A673 (cell line): Measurements from ENCODE around the gene PURB. TPM values are rescaled to one million over a fixed set of nuclear protein-coding genes. Genes with fewer than 3 reads are reported as not detected.
"Not testable (repeated sequence)": the region's sequence is repeated elsewhere in the genome, so short reads cannot be mapped to it uniquely, and the experiment has no call there.

Experiments
- BruUV-seq: library from RNA; stranded (reverse); fragments of 400-500 nt; replicated peaks from 2 replicates; lab custom pipeline; 2021; lab: Mats Ljungman, UMichigan
- CTCF ChIA-PET: fragments of 300-600 bp; sonication (Branson Sonifier 250); formaldehyde crosslinking; loops from one replicate; lab custom pipeline; 2022; ENCODE audit warnings: antibody characterized with exemption; lab: Charles Lee
- POLR2A ChIA-PET: fragments of 300-600 bp; sonication (Branson Sonifier 250); formaldehyde crosslinking; loops from one replicate; lab custom pipeline; 2022; ENCODE audit warnings: antibody characterized with exemption; ENCODE audit not compliant: low non-redundant PET; lab: Charles Lee
- DNase-seq: peaks from one replicate; pipeline ENCODE4 v3.0.0-alpha.2; 2015; ENCODE audit warnings: low spot score
- H3K27ac ChIP-seq: fragments of 200-600 bp; sonication (generic); 2 replicates; pipeline ENCODE4 v1.5.1; 2016; ENCODE audit warnings: mixed run types, low read depth, mild to moderate bottlenecking, mixed read lengths, antibody characterized with exemption, low read length; ENCODE audit not compliant: poor library complexity, severe bottlenecking
- H3K27me3 ChIP-seq: fragments of 200-600 bp; sonication (generic); replicated peaks from 2 replicates; pipeline ENCODE4 v1.6.1; 2017; ENCODE audit warnings: mixed run types, low read depth, mild to moderate bottlenecking, mixed read lengths, antibody characterized with exemption, low read length; ENCODE audit not compliant: insufficient read depth, poor library complexity
- H3K36me3 ChIP-seq: fragments of 200-600 bp; sonication (generic); 2 replicates; pipeline ENCODE4 v1.6.1; 2016; ENCODE audit warnings: mixed run types, mild to moderate bottlenecking, mixed read lengths, antibody characterized with exemption, low read length; ENCODE audit not compliant: insufficient read depth, poor library complexity, severe bottlenecking
- H3K4me1 ChIP-seq: fragments of 200-600 bp; sonication (generic); 2 replicates; pipeline ENCODE4 v1.6.1; 2017; ENCODE audit warnings: mixed run types, mild to moderate bottlenecking, mixed read lengths, antibody characterized with exemption, low read length; ENCODE audit not compliant: insufficient read depth, poor library complexity, severe bottlenecking
- H3K4me3 ChIP-seq: fragments of 200-600 bp; sonication (generic); 2 replicates; pipeline ENCODE4 v1.5.1; 2016; ENCODE audit warnings: low read depth, mixed run types, mild to moderate bottlenecking, mixed read lengths, low read length; ENCODE audit not compliant: poor library complexity, severe bottlenecking
- H3K9me3 ChIP-seq: fragments of 200-600 bp; sonication (generic); 2 replicates; pipeline ENCODE4 v1.6.1; 2016; ENCODE audit warnings: mixed run types, low read depth, mild to moderate bottlenecking, mixed read lengths, antibody characterized with exemption, low read length; ENCODE audit not compliant: poor library complexity, severe bottlenecking
- EZH2 ChIP-seq: fragments of 200-600 bp; sonication (generic); IDR thresholded peaks from 2 replicates; pipeline ENCODE4 v1.6.1; 2017; ENCODE audit warnings: borderline replicate concordance, low read depth, mild to moderate bottlenecking, mixed read lengths, antibody characterized with exemption, low read length; ENCODE audit not compliant: poor library complexity, severe bottlenecking
- intact Hi-C: fragments of 100-400 bp; cut with micrococcal nuclease; formaldehyde crosslinking; loops from one replicate; pipeline ENCODE4 v1.10.0; 2022; ENCODE audit not compliant: unreplicated experiment
- total RNA-seq: library from RNA; stranded (reverse); gene quantifications from 2 replicates; pipeline ENCODE4 v1.2.3, GENCODE V29; 2021
- TF ChIP-seq, protein P1 (sequence below): fragments of 300-800, 200-600 bp; sonication (generic); conservative IDR thresholded peaks from 2 replicates; pipeline ENCODE4 v1.5.1; 2017; ENCODE audit warnings: low read depth, mild to moderate bottlenecking, antibody characterized with exemption, low read length, moderate library complexity, mixed read lengths

Gene PURB
- total RNA-seq, 1 experiment from 2014 or later, result 27.4 TPM

GRCh38 chr7:44876393-44876792 is 8.9 kb downstream of the PURB start:
- no peaks in the 10 kb centered on the region for H3K27me3 ChIP-seq
- no peak for DNase-seq
- POLR2A ChIA-PET, result interaction anchor here (0.6 kb wide), 1 partner anchor 19 kb away, joined by 3 read pairs; no protein-coding TSS in a partner anchor
- no peak for TF ChIP-seq EZH2
- TF ChIP-seq, protein P1, sequence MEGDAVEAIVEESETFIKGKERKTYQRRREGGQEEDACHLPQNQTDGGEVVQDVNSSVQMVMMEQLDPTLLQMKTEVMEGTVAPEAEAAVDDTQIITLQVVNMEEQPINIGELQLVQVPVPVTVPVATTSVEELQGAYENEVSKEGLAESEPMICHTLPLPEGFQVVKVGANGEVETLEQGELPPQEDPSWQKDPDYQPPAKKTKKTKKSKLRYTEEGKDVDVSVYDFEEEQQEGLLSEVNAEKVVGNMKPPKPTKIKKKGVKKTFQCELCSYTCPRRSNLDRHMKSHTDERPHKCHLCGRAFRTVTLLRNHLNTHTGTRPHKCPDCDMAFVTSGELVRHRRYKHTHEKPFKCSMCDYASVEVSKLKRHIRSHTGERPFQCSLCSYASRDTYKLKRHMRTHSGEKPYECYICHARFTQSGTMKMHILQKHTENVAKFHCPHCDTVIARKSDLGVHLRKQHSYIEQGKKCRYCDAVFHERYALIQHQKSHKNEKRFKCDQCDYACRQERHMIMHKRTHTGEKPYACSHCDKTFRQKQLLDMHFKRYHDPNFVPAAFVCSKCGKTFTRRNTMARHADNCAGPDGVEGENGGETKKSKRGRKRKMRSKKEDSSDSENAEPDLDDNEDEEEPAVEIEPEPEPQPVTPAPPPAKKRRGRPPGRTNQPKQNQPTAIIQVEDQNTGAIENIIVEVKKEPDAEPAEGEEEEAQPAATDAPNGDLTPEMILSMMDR, result no peak
- intact Hi-C loops, result no loop called here
- H3K36me3 ChIP-seq, result no peaks in the 10 kb centered on the region
- no peak overlapping the region for H3K4me3 ChIP-seq
- BruUV-seq, result no TSS peak
- peaks cover 15% of the 10 kb centered on the region for H3K4me1 ChIP-seq
- H3K9me3 ChIP-seq, result no peaks in the 10 kb centered on the region
- H3K27ac ChIP-seq, result no peak overlapping the region
- CTCF ChIA-PET, result no interaction called here

DNA sequence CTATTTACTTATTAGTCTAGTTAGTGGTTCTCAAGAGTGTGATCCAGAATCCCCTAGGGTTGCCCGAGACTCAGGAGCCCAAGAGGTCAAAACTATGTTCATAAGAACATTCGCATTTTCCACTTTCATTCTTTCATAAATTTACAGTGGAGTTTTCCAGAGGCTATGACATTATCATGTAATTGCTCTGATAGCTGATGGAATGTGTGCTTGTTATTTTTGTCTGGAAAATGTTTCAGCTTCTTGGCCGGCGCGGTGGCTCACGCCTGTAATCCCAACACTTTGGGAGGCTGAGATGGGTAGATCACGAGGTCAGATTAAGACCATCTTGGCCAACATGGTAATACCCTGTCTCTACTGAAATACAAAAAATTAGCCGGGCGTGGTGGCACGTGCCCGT is 10.1 kb downstream of the PURB start:
- H3K27me3 ChIP-seq, result no peaks in the 10 kb centered on the region
- H3K9me3 ChIP-seq, result no peaks in the 10 kb centered on the region
- ChIA-PET CTCF (no interaction called here), POLR2A (no interaction called here)
- no TSS peak for BruUV-seq
- no peaks in the 10 kb centered on the region for H3K36me3 ChIP-seq
- TF ChIP-seq EZH2, result no peak
- TF ChIP-seq, protein P1, result no peak
- DNase-seq, result no peak
- no peak overlapping the region for H3K4me3 ChIP-seq
- intact Hi-C loops, result no loop called here
- peaks cover 4% of the 10 kb centered on the region for H3K4me1 ChIP-seq
- no peak overlapping the region for H3K27ac ChIP-seq

- CTCF ChIA-PET, result no interaction called here
- DNase-seq, result no peak
- POLR2A ChIA-PET, result no interaction called here
- TF ChIP-seq EZH2, result no peak
- TF ChIP-seq, protein P1, result no peak
- intact Hi-C loops, result no loop called here
- Histone ChIP-seq H3K27me3 (no peaks in the 10 kb centered on the region), H3K36me3 (no peaks in the 10 kb centered on the region), H3K9me3 (no peaks in the 10 kb centered on the region), H3K4me1 (no peaks in the 10 kb centered on the region), H3K27ac (no peak overlapping the region), H3K4me3 (no peak overlapping the region)
- no TSS peak for BruUV-seq
Observed at GRCh38 chr7:44872787-44873186, 12.5 kb downstream of the PURB start.

DNA sequence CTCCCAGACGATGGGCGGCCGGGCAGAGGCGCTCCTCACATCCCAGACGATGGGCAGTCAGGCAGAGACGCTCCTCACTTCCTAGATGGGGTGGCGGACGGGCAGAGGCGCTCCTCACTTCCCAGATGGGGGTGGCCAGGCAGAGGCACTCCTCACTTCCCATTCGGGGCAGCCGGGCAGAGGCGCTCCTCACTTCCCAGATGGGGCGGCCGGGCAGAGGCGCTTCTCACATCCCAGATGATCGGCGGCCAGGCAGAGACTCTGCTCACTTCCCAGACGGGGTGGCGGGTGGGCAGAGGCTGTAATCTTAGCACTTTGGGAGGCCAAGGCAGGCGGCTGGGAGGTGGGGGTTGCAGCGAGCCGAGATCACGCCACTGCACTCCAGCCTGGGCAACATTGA is 13.4 kb downstream of the PURB start:
- DNase-seq, POLR2A ChIA-PET, H3K9me3 ChIP-seq, H3K27ac ChIP-seq, H3K27me3 ChIP-seq, CTCF ChIA-PET, BruUV-seq, intact Hi-C loops, H3K36me3 ChIP-seq, H3K4me1 ChIP-seq, H3K4me3 ChIP-seq: not testable (repeated sequence)

DNA sequence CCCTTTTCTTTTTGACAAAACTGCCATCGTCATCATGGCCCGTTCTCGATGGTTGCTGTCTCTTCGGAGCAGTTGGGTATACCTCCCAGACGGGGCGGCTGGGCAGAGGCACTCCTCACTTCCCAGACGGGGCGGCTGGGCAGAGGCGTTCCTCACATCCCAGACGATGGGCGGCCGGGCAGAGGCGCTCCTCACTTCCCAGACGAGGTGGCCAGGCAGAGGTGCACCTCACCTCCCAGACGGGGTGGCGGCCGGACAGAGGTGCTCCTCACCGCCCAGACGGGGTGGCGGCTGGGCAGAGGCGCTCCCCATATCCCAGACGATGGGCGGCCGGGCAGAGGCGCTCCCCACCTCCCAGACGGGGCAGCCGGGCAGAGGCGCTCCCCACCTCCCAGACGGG is 14.6 kb downstream of the PURB start:
- BruUV-seq, H3K27ac ChIP-seq, H3K4me1 ChIP-seq, POLR2A ChIA-PET, intact Hi-C loops, DNase-seq, H3K27me3 ChIP-seq, CTCF ChIA-PET, H3K36me3 ChIP-seq, H3K4me3 ChIP-seq, H3K9me3 ChIP-seq: not testable (repeated sequence)
